ENCODE data around the gene KRT5.

Gene KRT5

GRCh38 chr12:52519826-52520662 lies at the start of gene KRT5:
KRT5 (minus strand) TSS chr12:52520394; CDS start chr12:52520296, 98 bp downstream.
- no peak for DNase-seq

- DNase-seq, result no peak
These were observed 47.9 kb upstream of the KRT5 start for GRCh38 chr12:52568111-52568510.

- no peak for DNase-seq
These were observed 46.7 kb upstream of the KRT5 start for GRCh38 chr12:52566847-52567291.

GRCh38 chr12:52564582-52564981 lies 44.4 kb upstream of the KRT5 start:
- no peak for DNase-seq

GRCh38 chr12:52561880-52562449 lies 41.8 kb upstream of the KRT5 start:
- DNase-seq, result no peak

GRCh38 chr12:52559979-52560378 lies 39.8 kb upstream of the KRT5 start:
- no peak for DNase-seq

- no peak for DNase-seq
These were observed 38.7 kb upstream of the KRT5 start for GRCh38 chr12:52558781-52559445.

- DNase-seq, result no peak
These were observed 37.3 kb upstream of the KRT5 start for GRCh38 chr12:52557476-52557875.

- DNase-seq, result no peak
These were observed 35.4 kb upstream of the KRT5 start for GRCh38 chr12:52555577-52555976.

- DNase-seq, result no peak
These were observed 32.5 kb upstream of the KRT5 start, which contains the start of gene KRT71 for GRCh38 chr12:52552681-52553195. KRT71 (minus strand) TSS chr12:52553145; CDS start chr12:52553077, 68 bp downstream.

GRCh38 chr12:52552055-52552454 lies 31.9 kb upstream of the KRT5 start:
- no peak for DNase-seq

- no peak for DNase-seq
These were observed 31.1 kb upstream of the KRT5 start for GRCh38 chr12:52551216-52551865.

- DNase-seq, result no peak
These were observed 25.9 kb upstream of the KRT5 start for GRCh38 chr12:52546126-52546525.

- no peak for DNase-seq
These were observed 24.0 kb upstream of the KRT5 start for GRCh38 chr12:52543985-52544883.

- no peak for DNase-seq
These were observed 22.7 kb upstream of the KRT5 start for GRCh38 chr12:52542785-52543318.

- DNase-seq, result no peak
These were observed 22.0 kb upstream of the KRT5 start for GRCh38 chr12:52542157-52542556.

- no peak for DNase-seq
These were observed 21.5 kb upstream of the KRT5 start for GRCh38 chr12:52541709-52542108.

- no peak for DNase-seq
These were observed 20.3 kb upstream of the KRT5 start for GRCh38 chr12:52540531-52540930.

- no peak for DNase-seq
These were observed 19.6 kb upstream of the KRT5 start for GRCh38 chr12:52539821-52540173.

- DNase-seq, result no peak
These were observed 19.1 kb upstream of the KRT5 start for GRCh38 chr12:52539083-52539820.

- DNase-seq, result no peak
These were observed 16.9 kb upstream of the KRT5 start for GRCh38 chr12:52537101-52537500.
